ENCODE data around the gene AFF3. TPM values are rescaled to one million over a fixed set of nuclear protein-coding genes. Genes with fewer than 3 reads are reported as not detected.

Gene AFF3
- total and polyA plus RNA-seq, 10 of the 15 experiments (the other 5 are each of a cell fraction or from before 2014, with no cell fraction given): 0.26 to 5.5 (median 3.0) TPM

DNA sequence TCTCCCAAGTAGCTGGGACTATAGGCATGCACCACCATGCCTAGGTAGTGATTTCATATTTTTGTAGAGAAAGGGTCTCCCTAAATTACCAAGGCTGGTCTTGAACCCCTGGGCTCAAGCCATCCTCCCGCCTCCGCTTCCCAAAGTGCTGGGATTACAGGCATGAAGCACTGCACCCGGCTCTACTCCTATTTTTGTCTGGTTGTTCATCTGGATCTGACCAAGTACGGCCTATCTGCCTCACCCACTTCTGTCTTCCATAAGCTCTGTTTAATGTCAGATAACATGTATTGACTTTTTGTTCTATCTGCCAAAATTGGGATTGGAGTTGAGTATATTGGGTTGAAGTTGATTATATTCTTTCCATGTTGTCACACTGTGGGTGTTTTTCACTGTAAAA, 198.4 kb downstream of the AFF3 start:
- POLR2A ChIA-PET: no interaction called here
- DNase-seq (ENCODE audit: low read depth, low spot score): no peak
- CTCF ChIA-PET: no interaction called here
- SMC1A ChIA-PET (ENCODE audit: uncharacterized antibody, unreplicated experiment): no interaction called here
- WGBS (ENCODE audit: insufficient coverage, insufficient replicate concordance, low lambda C conversion rate, missing lambda C conversion rate): 54% methylated on average over 4 of the region's 4 CpGs
- intact Hi-C loops (cut with micrococcal nuclease; ENCODE audit: unreplicated experiment) (no loop called here), in situ Hi-C loops (cut with MboI) (no loop called here)
- TF ChIP-seq, protein P1, sequence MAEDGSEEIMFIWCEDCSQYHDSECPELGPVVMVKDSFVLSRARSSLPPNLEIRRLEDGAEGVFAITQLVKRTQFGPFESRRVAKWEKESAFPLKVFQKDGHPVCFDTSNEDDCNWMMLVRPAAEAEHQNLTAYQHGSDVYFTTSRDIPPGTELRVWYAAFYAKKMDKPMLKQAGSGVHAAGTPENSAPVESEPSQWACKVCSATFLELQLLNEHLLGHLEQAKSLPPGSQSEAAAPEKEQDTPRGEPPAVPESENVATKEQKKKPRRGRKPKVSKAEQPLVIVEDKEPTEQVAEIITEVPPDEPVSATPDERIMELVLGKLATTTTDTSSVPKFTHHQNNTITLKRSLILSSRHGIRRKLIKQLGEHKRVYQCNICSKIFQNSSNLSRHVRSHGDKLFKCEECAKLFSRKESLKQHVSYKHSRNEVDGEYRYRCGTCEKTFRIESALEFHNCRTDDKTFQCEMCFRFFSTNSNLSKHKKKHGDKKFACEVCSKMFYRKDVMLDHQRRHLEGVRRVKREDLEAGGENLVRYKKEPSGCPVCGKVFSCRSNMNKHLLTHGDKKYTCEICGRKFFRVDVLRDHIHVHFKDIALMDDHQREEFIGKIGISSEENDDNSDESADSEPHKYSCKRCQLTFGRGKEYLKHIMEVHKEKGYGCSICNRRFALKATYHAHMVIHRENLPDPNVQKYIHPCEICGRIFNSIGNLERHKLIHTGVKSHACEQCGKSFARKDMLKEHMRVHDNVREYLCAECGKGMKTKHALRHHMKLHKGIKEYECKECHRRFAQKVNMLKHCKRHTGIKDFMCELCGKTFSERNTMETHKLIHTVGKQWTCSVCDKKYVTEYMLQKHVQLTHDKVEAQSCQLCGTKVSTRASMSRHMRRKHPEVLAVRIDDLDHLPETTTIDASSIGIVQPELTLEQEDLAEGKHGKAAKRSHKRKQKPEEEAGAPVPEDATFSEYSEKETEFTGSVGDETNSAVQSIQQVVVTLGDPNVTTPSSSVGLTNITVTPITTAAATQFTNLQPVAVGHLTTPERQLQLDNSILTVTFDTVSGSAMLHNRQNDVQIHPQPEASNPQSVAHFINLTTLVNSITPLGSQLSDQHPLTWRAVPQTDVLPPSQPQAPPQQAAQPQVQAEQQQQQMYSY (CRISPR knock-in tag; IDR thresholded peaks at IDR 0.05): no peak
- TF ChIP-seq CHD2 (IDR thresholded peaks at IDR 0.05; ENCODE audit: borderline replicate concordance, low read depth, low read length) (no peak), SUPT20H (IDR thresholded peaks at IDR 0.05; ENCODE audit: borderline replicate concordance, control insufficient read depth, low read depth, low read length) (no peak), RAD51 (IDR thresholded peaks at IDR 0.05) (no peak), SREBF1 (IDR thresholded peaks at IDR 0.05; ENCODE audit: low read length) (no peak), CBX5 (IDR thresholded peaks at IDR 0.05; ENCODE audit: low read depth) (no peak), MEF2B (IDR thresholded peaks at IDR 0.05; ENCODE audit: partially characterized antibody, poor library complexity, severe bottlenecking) (no peak), YY1 (IDR thresholded peaks at IDR 0.05; ENCODE audit: low read depth, low read length) (no peak), ZBED1 (IDR thresholded peaks at IDR 0.05; ENCODE audit: borderline replicate concordance) (no peak), BCL11A (IDR thresholded peaks at IDR 0.05; ENCODE audit: low read depth, low read length) (no peak), TCF12 (IDR thresholded peaks at IDR 0.05; ENCODE audit: low read depth, low read length) (no peak), CHD4 (IDR thresholded peaks at IDR 0.05) (no peak)
- TF ChIP-seq, protein P2, sequence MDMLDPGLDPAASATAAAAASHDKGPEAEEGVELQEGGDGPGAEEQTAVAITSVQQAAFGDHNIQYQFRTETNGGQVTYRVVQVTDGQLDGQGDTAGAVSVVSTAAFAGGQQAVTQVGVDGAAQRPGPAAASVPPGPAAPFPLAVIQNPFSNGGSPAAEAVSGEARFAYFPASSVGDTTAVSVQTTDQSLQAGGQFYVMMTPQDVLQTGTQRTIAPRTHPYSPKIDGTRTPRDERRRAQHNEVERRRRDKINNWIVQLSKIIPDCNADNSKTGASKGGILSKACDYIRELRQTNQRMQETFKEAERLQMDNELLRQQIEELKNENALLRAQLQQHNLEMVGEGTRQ (IDR thresholded peaks at IDR 0.05; ENCODE audit: borderline replicate concordance, low read depth, low read length): no peak
- FAIRE-seq: no peak
- H3K4me1 ChIP-seq (ENCODE audit: control insufficient read depth, insufficient read depth, low read length): no peaks in the 10 kb centered on the region
- H3K9me3 ChIP-seq (replicated peaks; ENCODE audit: control insufficient read depth, insufficient read depth, low read length): no peaks in the 10 kb centered on the region
- no peak overlapping the region for H3K27ac ChIP-seq (ENCODE audit: control insufficient read depth, insufficient read depth)
- no peak overlapping the region for H3K4me3 ChIP-seq
- H3K36me3 ChIP-seq (ENCODE audit: control insufficient read depth in 2 of 2, insufficient read depth in 2 of 2, low read length in 1 of 2): no peaks in the 10 kb centered on the region
- no peak overlapping the region for H2AFZ ChIP-seq (ENCODE audit: control insufficient read depth, low read depth, low read length)
- H3K27me3 ChIP-seq (replicated peaks in 1 of 2; ENCODE audit: control insufficient read depth in 2 of 2, insufficient read depth in 2 of 2, low read length in 1 of 2): no peaks in the 10 kb centered on the region
- no peak overlapping the region for H3K4me2 ChIP-seq (ENCODE audit: control insufficient read depth, insufficient read depth)
- ATAC-seq: no peak
- RAD21 ChIA-PET (ENCODE audit: unreplicated experiment): no interaction called here
- no TSS peak for BruUV-seq (replicated peaks)
- H3K9ac ChIP-seq (ENCODE audit: control insufficient read depth, insufficient read depth, low read length): no peak overlapping the region
- H3K79me2 ChIP-seq (ENCODE audit: control insufficient read depth, insufficient read depth, low read length): no peaks in the 10 kb centered on the region
- H4K20me1 ChIP-seq (ENCODE audit: control insufficient read depth, insufficient read depth): no peaks in the 10 kb centered on the region

All from GM12878 (cell line).